Stomach (tissue), 9 donors: Measurements from ENCODE around the gene KRTCAP2. TPM values are rescaled to one million over a fixed set of nuclear protein-coding genes. Genes with fewer than 3 reads are reported as not detected.

ENCODE experiments used
- DNase-seq, 2 donors: peaks; one replicate each; pipeline versions ENCODE4 v3.0.0 to v3.0.0-alpha.2; 2013 to 2019
- H3K27ac ChIP-seq, 5 donors: fragments of 200-600 bp in 4 of 5; sonication (generic) in 4 of 5; one replicate each; pipeline ENCODE4 v1.5.1; 2013 to 2019; ENCODE audit warnings: mild to moderate bottlenecking in 1 of 5, moderate library complexity in 1 of 5
- H3K27me3 ChIP-seq, 3 donors: fragments of 200-600 bp; sonication (generic); one replicate each; pipeline ENCODE4 v1.5.1; 2017 to 2019; ENCODE audit warnings: mixed run types in 1 of 3
- H3K36me3 ChIP-seq, 4 donors: fragments of 200-600 bp; sonication (generic); 1 replicate in 3 of 4; 2 replicates in 1 of 4; pipeline ENCODE4 v1.5.1; 2016 to 2019
- H3K4me1 ChIP-seq, 4 donors: fragments of 200-600 bp; sonication (generic); one replicate each; pipeline ENCODE4 v1.5.1; 2016 to 2019
- H3K4me3 ChIP-seq, 4 donors: fragments of 200-600 bp; sonication (generic) in 3 of 4; one replicate each; pipeline ENCODE4 v1.5.1; 2016 to 2019; ENCODE audit warnings: mild to moderate bottlenecking in 1 of 4
- H3K9me3 ChIP-seq, 4 donors: fragments of 200-600 bp; sonication (generic); one replicate each; pipeline ENCODE4 v1.5.1; 2016 to 2019
- EP300 ChIP-seq: sonication (generic); formaldehyde crosslinking; IDR thresholded peaks from one replicate; pipeline ENCODE4 v1.6.1; 2017; ENCODE audit warnings: antibody characterized with exemption
- POLR2A ChIP-seq, 4 donors: fragments of 450-650 bp; IDR thresholded peaks; one replicate each; pipeline ENCODE4 v1.6.1; 2016; ENCODE audit warnings: antibody characterized with exemption in 4 of 4, control low read depth in 2 of 4, mild to moderate bottlenecking in 1 of 4, moderate library complexity in 1 of 4
- POLR2AphosphoS5 ChIP-seq, 3 donors: sonication (generic); formaldehyde crosslinking; IDR thresholded peaks; one replicate each; pipeline ENCODE4 v1.6.1; 2016; ENCODE audit warnings: antibody characterized with exemption in 3 of 3
- WGBS, 5 donors: extraction: QIAGEN DNeasy Blood & Tissue Kit in 3 of 5; methylation state at CpG; one replicate each; pipeline versions ENCODE4 v1.1.5 to v1.1.7; 2013 to 2018; 5-methylcytosine and 5-hydroxymethylcytosine counted together
- intact Hi-C: fragments of 100-400 bp; cut with DNase I; formaldehyde crosslinking; loops from one replicate; pipeline ENCODE4 v1.15.1; 2023; ENCODE audit warnings: low total_unique reads
- polyA plus RNA-seq, 3 donors: library from polyadenylated mRNA; stranded (reverse); fragments of 200-250 nt; gene quantifications; one replicate each; pipeline ENCODE4 v1.2.3, GENCODE V29; 2013
- small RNA-seq, 4 donors: library from RNA; depleted of rRNA; stranded (forward); fragments of <200 nt; gene quantifications; one replicate each; pipeline ENCODE3, GENCODE V24; 2016
- total RNA-seq, 5 donors: library from RNA; depleted of rRNA; stranded (reverse); fragments of >200 nt; gene quantifications; one replicate each; pipeline versions ENCODE4 v1.1.0 to v1.2.3, GENCODE V29; 2014 to 2016
- TF ChIP-seq, protein P1 (sequence below), 7 experiments: fragments of 450-650 bp in 4 of 7; fragments of 200-600 bp in 3 of 7; sonication (generic) in 3 of 7; IDR thresholded peaks; one replicate each; pipeline ENCODE4 v1.5.1; 2016 to 2019; ENCODE audit warnings: antibody characterized with exemption in 7 of 7, control low read depth in 2 of 7, mild to moderate bottlenecking in 1 of 7
- donor health status: healthy with polysubstance abuse.
- donor health status: Bipolar disorder and iron deficiency.
- donor health status: healthy.

Gene KRTCAP2
- total and polyA plus RNA-seq, 8 donors: 60.8 to 399 (median 184) TPM

DNA sequence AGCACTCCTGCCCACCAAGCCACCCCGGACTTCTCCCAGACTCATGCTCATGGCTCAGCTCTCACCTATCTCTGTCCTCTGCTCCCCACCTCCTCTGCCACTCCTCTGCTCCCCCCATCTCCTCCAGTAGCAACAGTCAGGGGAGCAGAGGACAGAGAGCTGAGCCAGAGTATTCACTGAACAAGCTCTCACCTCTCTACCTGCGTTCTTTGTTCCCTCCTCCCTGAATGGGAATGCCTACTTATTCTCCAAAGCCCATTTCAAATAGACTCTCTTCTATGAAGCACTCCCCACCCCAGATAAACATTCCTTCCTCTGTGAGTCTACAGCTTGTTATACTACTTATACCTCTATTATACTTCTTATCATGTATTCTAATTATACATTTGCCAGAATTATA, 51.9 kb downstream of the KRTCAP2 start:
- Histone ChIP-seq H3K36me3 (no peaks in the 10 kb centered on the region), H3K4me1 (peaks cover 17 to 38% (median 30%) of the 10 kb centered on the region in 4 donors), H3K9me3 (no peaks in the 10 kb centered on the region), H3K4me3 (no peak overlapping the region), H3K27ac (no peak overlapping the region), H3K27me3 (peaks cover 0 to 12% (median 3%) of the 10 kb centered on the region in 3 donors)
- intact Hi-C loops: no loop called here
- TF ChIP-seq, protein P1, sequence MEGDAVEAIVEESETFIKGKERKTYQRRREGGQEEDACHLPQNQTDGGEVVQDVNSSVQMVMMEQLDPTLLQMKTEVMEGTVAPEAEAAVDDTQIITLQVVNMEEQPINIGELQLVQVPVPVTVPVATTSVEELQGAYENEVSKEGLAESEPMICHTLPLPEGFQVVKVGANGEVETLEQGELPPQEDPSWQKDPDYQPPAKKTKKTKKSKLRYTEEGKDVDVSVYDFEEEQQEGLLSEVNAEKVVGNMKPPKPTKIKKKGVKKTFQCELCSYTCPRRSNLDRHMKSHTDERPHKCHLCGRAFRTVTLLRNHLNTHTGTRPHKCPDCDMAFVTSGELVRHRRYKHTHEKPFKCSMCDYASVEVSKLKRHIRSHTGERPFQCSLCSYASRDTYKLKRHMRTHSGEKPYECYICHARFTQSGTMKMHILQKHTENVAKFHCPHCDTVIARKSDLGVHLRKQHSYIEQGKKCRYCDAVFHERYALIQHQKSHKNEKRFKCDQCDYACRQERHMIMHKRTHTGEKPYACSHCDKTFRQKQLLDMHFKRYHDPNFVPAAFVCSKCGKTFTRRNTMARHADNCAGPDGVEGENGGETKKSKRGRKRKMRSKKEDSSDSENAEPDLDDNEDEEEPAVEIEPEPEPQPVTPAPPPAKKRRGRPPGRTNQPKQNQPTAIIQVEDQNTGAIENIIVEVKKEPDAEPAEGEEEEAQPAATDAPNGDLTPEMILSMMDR (IDR thresholded peaks at IDR 0.05): no peak
- TF ChIP-seq EP300 (no peak), POLR2AphosphoS5 (IDR thresholded peaks at IDR 0.05) (no peak), POLR2A (IDR thresholded peaks at IDR 0.05) (no peak)
- 39 to 66% (median 62%) methylated on average over 2 of the region's 2 CpGs for WGBS, 5 donors
- no peak for DNase-seq

DNA sequence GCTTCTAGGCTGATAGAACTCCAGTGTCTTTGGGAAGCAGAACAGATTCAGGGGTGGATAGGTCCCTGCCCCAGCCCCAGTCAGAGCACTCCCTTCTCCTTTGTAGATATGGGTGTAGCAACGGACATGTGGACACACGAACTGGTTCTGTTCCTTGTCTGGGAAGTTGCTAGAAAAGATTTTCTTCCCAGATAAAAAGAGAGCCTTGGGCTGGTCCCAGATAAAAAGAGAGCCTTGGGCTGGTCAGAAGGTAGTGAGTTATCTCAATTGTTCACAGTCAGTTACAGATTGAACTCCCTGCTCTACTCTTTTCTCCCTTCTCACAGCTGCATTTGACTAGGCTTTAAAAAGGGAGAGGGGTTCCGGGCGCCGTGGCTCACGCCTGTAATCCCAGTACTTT, 52.9 kb downstream of the KRTCAP2 start:
- DNase-seq: peak in 1 of 2 donors; percentile 34
- no peaks in the 10 kb centered on the region for H3K9me3 ChIP-seq
- peaks cover 8 to 28% (median 20%) of the 10 kb centered on the region in 4 donors for H3K4me1 ChIP-seq
- TF ChIP-seq POLR2A (IDR thresholded peaks at IDR 0.05) (no peak), EP300 (no peak), POLR2AphosphoS5 (IDR thresholded peaks at IDR 0.05) (no peak)
- TF ChIP-seq, protein P1 (IDR thresholded peaks at IDR 0.05): no peak
- no peak overlapping the region for H3K4me3 ChIP-seq
- intact Hi-C loops: no loop called here
- H3K36me3 ChIP-seq: no peaks in the 10 kb centered on the region
- 39 to 58% (median 40%) methylated on average over 6 of the region's 6 CpGs for WGBS, 5 donors
- peaks cover 0 to 7% (median 0%) of the 10 kb centered on the region in 3 donors for H3K27me3 ChIP-seq
- peak overlapping the region in 2 of 5 donors; percentile 0 to 5 for H3K27ac ChIP-seq

Small RNA genes within 50 kb of the gene (small RNA-seq; reads per million reads assigned to genes)
- gene HMGN2P18: 0 reads per million in 4 donors
- 0 reads per million in 4 donors for gene RF00019

Other genes starting within 250 kb of the KRTCAP2 start
- 10 to 100 TPM; 10.1 to 47.3 (median 36.8) TPM for gene PMVK, start 236.6 kb downstream of the KRTCAP2 start, total RNA-seq
- gene PMVK, start 236.6 kb downstream of the KRTCAP2 start, polyA plus RNA-seq: 10 to 100 TPM; 37.4 to 57.1 (median 45.2) TPM
- 100 to 1,000 TPM in 1 of 5 donors, 10 to 100 TPM in 4; 66.5 to 123 (median 81.1) TPM for gene PBXIP1, start 217.2 kb downstream of the KRTCAP2 start, total RNA-seq
- gene PBXIP1, start 217.2 kb downstream of the KRTCAP2 start, polyA plus RNA-seq: 10 to 100 TPM; 19.7 to 59.0 (median 33.4) TPM
- 10 to 100 TPM in 4 of 5 donors, 1 to 10 TPM in 1; 8.1 to 75.3 (median 36.2) TPM for gene PYGO2, start 211.5 kb downstream of the KRTCAP2 start, total RNA-seq
- 10 to 100 TPM; 12.2 to 19.8 (median 16.1) TPM for gene PYGO2, start 211.5 kb downstream of the KRTCAP2 start, polyA plus RNA-seq
- 10 to 100 TPM; 23.2 to 81.1 (median 59.6) TPM for gene SHC1, start 202.6 kb downstream of the KRTCAP2 start, total RNA-seq
- gene SHC1, start 202.6 kb downstream of the KRTCAP2 start, polyA plus RNA-seq: 10 to 100 TPM; 43.7 to 58.8 (median 56.1) TPM
- gene CKS1B, start 198.6 kb downstream of the KRTCAP2 start, total RNA-seq: 10 to 100 TPM in 2 of 5 donors, 1 to 10 TPM in 3; 4.7 to 36.1 (median 5.2) TPM
- gene CKS1B, start 198.6 kb downstream of the KRTCAP2 start, polyA plus RNA-seq: 10 to 100 TPM; 40.9 to 73.3 (median 63.9) TPM
- 10 to 100 TPM; 14.1 to 76.5 (median 54.8) TPM for gene FLAD1, start 190.0 kb downstream of the KRTCAP2 start, total RNA-seq
- 10 to 100 TPM; 31.4 to 43.8 (median 40.4) TPM for gene FLAD1, start 190.0 kb downstream of the KRTCAP2 start, polyA plus RNA-seq
- 10 to 100 TPM in 1 of 5 donors, 1 to 10 TPM in 1, not detected in 3; 1.1 to 11.6 TPM for gene LENEP, start 179.7 kb downstream of the KRTCAP2 start, total RNA-seq
- not detected for gene LENEP, start 179.7 kb downstream of the KRTCAP2 start, polyA plus RNA-seq
- gene ZBTB7B, start 170.5 kb downstream of the KRTCAP2 start, total RNA-seq: 100 to 1,000 TPM in 1 of 5 donors, 10 to 100 TPM in 4; 32.3 to 134 (median 53.9) TPM
- 10 to 100 TPM; 29.6 to 39.5 (median 35.6) TPM for gene ZBTB7B, start 170.5 kb downstream of the KRTCAP2 start, polyA plus RNA-seq
- gene DCST2, start 139.5 kb downstream of the KRTCAP2 start, total RNA-seq: 100 to 1,000 TPM in 1 of 5 donors, not detected in 4; 158 TPM
- 1 to 10 TPM; 1.6 to 6.6 (median 6.1) TPM for gene DCST2, start 139.5 kb downstream of the KRTCAP2 start, polyA plus RNA-seq
- under 1 TPM in 2 of 5 donors, not detected in 3; 0.18 to 0.89 TPM for gene DCST1, start 139.5 kb downstream of the KRTCAP2 start, total RNA-seq
- under 1 TPM in 1 of 3 donors, not detected in 2; 0.13 TPM for gene DCST1, start 139.5 kb downstream of the KRTCAP2 start, polyA plus RNA-seq
- gene ADAM15, start 122.0 kb downstream of the KRTCAP2 start, total RNA-seq: 100 to 1,000 TPM in 4 of 5 donors, 10 to 100 TPM in 1; 56.2 to 335 (median 126) TPM
- gene ADAM15, start 122.0 kb downstream of the KRTCAP2 start, polyA plus RNA-seq: 100 to 1,000 TPM; 149 to 267 (median 159) TPM
- 1 to 10 TPM in 3 of 5 donors, not detected in 2; 3.5 to 9.9 (median 5.8) TPM for gene EFNA4, start 109.6 kb downstream of the KRTCAP2 start, total RNA-seq
- 10 to 100 TPM in 1 of 3 donors, 1 to 10 TPM in 2; 4.3 to 13.2 (median 6.7) TPM for gene EFNA4, start 109.6 kb downstream of the KRTCAP2 start, polyA plus RNA-seq
- gene EFNA3, start 94.5 kb downstream of the KRTCAP2 start, total RNA-seq: not detected
- 1 to 10 TPM in 2 of 3 donors, under 1 TPM in 1; 0.76 to 4.9 (median 1.5) TPM for gene EFNA3, start 94.5 kb downstream of the KRTCAP2 start, polyA plus RNA-seq
- gene EFNA1, start 45.4 kb downstream of the KRTCAP2 start, total RNA-seq: 10 to 100 TPM; 12.2 to 75.3 (median 36.0) TPM
- 10 to 100 TPM; 31.3 to 65.8 (median 47.7) TPM for gene EFNA1, start 45.4 kb downstream of the KRTCAP2 start, polyA plus RNA-seq
- gene SLC50A1, start 37.5 kb downstream of the KRTCAP2 start, total RNA-seq: 100 to 1,000 TPM in 1 of 5 donors, 10 to 100 TPM in 3, 1 to 10 TPM in 1; 4.5 to 114 (median 22.5) TPM
- 10 to 100 TPM; 39.7 to 48.3 (median 40.2) TPM for gene SLC50A1, start 37.5 kb downstream of the KRTCAP2 start, polyA plus RNA-seq
- 10 to 100 TPM in 4 of 5 donors, not detected in 1; 13.3 to 51.3 (median 38.3) TPM for gene DPM3, start 32.8 kb downstream of the KRTCAP2 start, total RNA-seq
- gene DPM3, start 32.8 kb downstream of the KRTCAP2 start, polyA plus RNA-seq: 100 to 1,000 TPM; 192 to 301 (median 220) TPM
- gene TRIM46, start 545 bp upstream of the KRTCAP2 start, total RNA-seq: 10 to 100 TPM in 1 of 5 donors, 1 to 10 TPM in 1, under 1 TPM in 1, not detected in 2; 0.73 to 16.9 (median 5.4) TPM
- gene TRIM46, start 545 bp upstream of the KRTCAP2 start, polyA plus RNA-seq: under 1 TPM; 0.58 to 0.68 (median 0.61) TPM
- gene THBS3, start 34.6 kb upstream of the KRTCAP2 start, total RNA-seq: 10 to 100 TPM; 11.0 to 65.9 (median 25.4) TPM
- 10 to 100 TPM; 11.0 to 27.9 (median 17.8) TPM for gene THBS3, start 34.6 kb upstream of the KRTCAP2 start, polyA plus RNA-seq
- gene MTX1, start 35.4 kb upstream of the KRTCAP2 start, total RNA-seq: 10 to 100 TPM in 4 of 5 donors, 1 to 10 TPM in 1; 1.2 to 54.9 (median 25.2) TPM
- gene MTX1, start 35.4 kb upstream of the KRTCAP2 start, polyA plus RNA-seq: 10 to 100 TPM; 48.3 to 71.1 (median 58.2) TPM
- 10 to 100 TPM in 4 of 5 donors, 1 to 10 TPM in 1; 2.8 to 77.9 (median 19.6) TPM for gene ENTREP3, start 82.2 kb upstream of the KRTCAP2 start, total RNA-seq
- 10 to 100 TPM in 2 of 3 donors, 1 to 10 TPM in 1; 9.7 to 20.5 (median 11.6) TPM for gene ENTREP3, start 82.2 kb upstream of the KRTCAP2 start, polyA plus RNA-seq
- gene SCAMP3, start 89.1 kb upstream of the KRTCAP2 start, total RNA-seq: 10 to 100 TPM in 4 of 5 donors, 1 to 10 TPM in 1; 7.0 to 32.6 (median 24.1) TPM
- gene SCAMP3, start 89.1 kb upstream of the KRTCAP2 start, polyA plus RNA-seq: 10 to 100 TPM; 25.8 to 48.4 (median 45.4) TPM
- 10 to 100 TPM; 29.7 to 77.6 (median 53.6) TPM for gene CLK2, start 100.2 kb upstream of the KRTCAP2 start, total RNA-seq
- gene CLK2, start 100.2 kb upstream of the KRTCAP2 start, polyA plus RNA-seq: 10 to 100 TPM; 16.0 to 46.4 (median 17.0) TPM
- 10 to 100 TPM in 1 of 5 donors, 1 to 10 TPM in 4; 1.1 to 13.6 (median 2.7) TPM for gene HCN3, start 104.2 kb upstream of the KRTCAP2 start, total RNA-seq
- 1 to 10 TPM in 2 of 3 donors, under 1 TPM in 1; 0.46 to 3.1 (median 1.1) TPM for gene HCN3, start 104.2 kb upstream of the KRTCAP2 start, polyA plus RNA-seq
- gene PKLR, start 128.1 kb upstream of the KRTCAP2 start, total RNA-seq: 1 to 10 TPM in 1 of 5 donors, not detected in 4; 4.6 TPM
- gene PKLR, start 128.1 kb upstream of the KRTCAP2 start, polyA plus RNA-seq: not detected
- gene FDPS, start 135.6 kb upstream of the KRTCAP2 start, total RNA-seq: 100 to 1,000 TPM in 1 of 5 donors, 10 to 100 TPM in 4; 27.7 to 223 (median 72.4) TPM
- 100 to 1,000 TPM; 149 to 229 (median 199) TPM for gene FDPS, start 135.6 kb upstream of the KRTCAP2 start, polyA plus RNA-seq
- gene RUSC1, start 147.6 kb upstream of the KRTCAP2 start, total RNA-seq: 100 to 1,000 TPM in 1 of 5 donors, 10 to 100 TPM in 3, 1 to 10 TPM in 1; 9.5 to 164 (median 31.3) TPM
- gene RUSC1, start 147.6 kb upstream of the KRTCAP2 start, polyA plus RNA-seq: 10 to 100 TPM; 25.6 to 32.7 (median 31.4) TPM